HEK293 (cell line): ENCODE results near the gene KCNRG.

Source experiments
- REPIN1 ChIP-seq: fragments of 450-650 bp; formaldehyde crosslinking; IDR thresholded peaks from 2 replicates; pipeline ENCODE4 v1.5.1; 2017; ENCODE audit warnings: missing biosample characterization, missing genetic modification characterization, low read depth
- TRIM28 ChIP-seq: IDR thresholded peaks from 2 replicates; pipeline ENCODE4 v1.6.1; 2011; ENCODE audit warnings: low read length, control low read depth, borderline replicate concordance
- ZEB2 ChIP-seq: fragments of 450-650 bp; formaldehyde crosslinking; IDR thresholded peaks from 2 replicates; pipeline ENCODE4 v1.5.1; 2016; ENCODE audit warnings: missing biosample characterization, missing genetic modification characterization
- ZNF121 ChIP-seq: fragments of 450-650 bp; formaldehyde crosslinking; IDR thresholded peaks from 2 replicates; pipeline ENCODE4 v1.5.1; 2016; ENCODE audit warnings: missing biosample characterization, missing genetic modification characterization
- ZNF132 ChIP-seq: fragments of 450-650 bp; formaldehyde crosslinking; IDR thresholded peaks from 2 replicates; pipeline ENCODE4 v1.5.1; 2017; ENCODE audit warnings: missing biosample characterization, missing genetic modification characterization, borderline replicate concordance
- ZNF23 ChIP-seq: fragments of 450-650 bp; formaldehyde crosslinking; IDR thresholded peaks from 2 replicates; pipeline ENCODE4 v1.5.1; 2016; ENCODE audit warnings: missing biosample characterization, missing genetic modification characterization, borderline replicate concordance
- ZNF350 ChIP-seq: fragments of 450-650 bp; formaldehyde crosslinking; IDR thresholded peaks from 2 replicates; pipeline ENCODE4 v1.5.0; 2017; ENCODE audit warnings: missing biosample characterization, mild to moderate bottlenecking, missing genetic modification characterization
- ZNF76 ChIP-seq: fragments of 450-650 bp; formaldehyde crosslinking; IDR thresholded peaks from 2 replicates; pipeline ENCODE4; 2016; ENCODE audit warnings: low read depth, missing biosample characterization, missing genetic modification characterization, borderline replicate concordance
- TF ChIP-seq, protein P1 (sequence below): fragments of 450-650 bp; formaldehyde crosslinking; IDR thresholded peaks from 2 replicates; pipeline ENCODE4 v1.5.1; 2016; ENCODE audit warnings: missing biosample characterization, missing genetic modification characterization
- TF ChIP-seq, protein P2 (sequence below): fragments of 450-650 bp; formaldehyde crosslinking; IDR thresholded peaks from 2 replicates; pipeline ENCODE4 v1.5.1; 2017; ENCODE audit warnings: missing biosample characterization, missing genetic modification characterization
- TF ChIP-seq, protein P3 (sequence below): fragments of 450-650 bp; formaldehyde crosslinking; IDR thresholded peaks from 2 replicates; pipeline ENCODE4 v1.5.1; 2016; ENCODE audit warnings: missing biosample characterization, missing genetic modification characterization
- TF ChIP-seq, protein P4 (sequence below): fragments of 450-650 bp; formaldehyde crosslinking; conservative IDR thresholded peaks from 2 replicates; pipeline ENCODE4 v1.5.1; 2016; ENCODE audit warnings: low read depth, missing biosample characterization, missing genetic modification characterization
- TF ChIP-seq, protein P5 (sequence below): fragments of 450-650 bp; formaldehyde crosslinking; IDR thresholded peaks from 2 replicates; pipeline ENCODE4 v1.5.1; 2016; ENCODE audit warnings: missing biosample characterization, missing genetic modification characterization
- TF ChIP-seq, protein P6 (sequence below): fragments of 450-650 bp; formaldehyde crosslinking; IDR thresholded peaks from 2 replicates; pipeline ENCODE4 v1.5.1; 2016; ENCODE audit warnings: missing biosample characterization, missing genetic modification characterization, borderline replicate concordance
- TF ChIP-seq, protein P7 (sequence below): fragments of 450-650 bp; formaldehyde crosslinking; IDR thresholded peaks from 2 replicates; pipeline ENCODE4 v1.5.1; 2016; ENCODE audit warnings: missing biosample characterization, missing genetic modification characterization, low read depth

The KCNRG gene

DNA sequence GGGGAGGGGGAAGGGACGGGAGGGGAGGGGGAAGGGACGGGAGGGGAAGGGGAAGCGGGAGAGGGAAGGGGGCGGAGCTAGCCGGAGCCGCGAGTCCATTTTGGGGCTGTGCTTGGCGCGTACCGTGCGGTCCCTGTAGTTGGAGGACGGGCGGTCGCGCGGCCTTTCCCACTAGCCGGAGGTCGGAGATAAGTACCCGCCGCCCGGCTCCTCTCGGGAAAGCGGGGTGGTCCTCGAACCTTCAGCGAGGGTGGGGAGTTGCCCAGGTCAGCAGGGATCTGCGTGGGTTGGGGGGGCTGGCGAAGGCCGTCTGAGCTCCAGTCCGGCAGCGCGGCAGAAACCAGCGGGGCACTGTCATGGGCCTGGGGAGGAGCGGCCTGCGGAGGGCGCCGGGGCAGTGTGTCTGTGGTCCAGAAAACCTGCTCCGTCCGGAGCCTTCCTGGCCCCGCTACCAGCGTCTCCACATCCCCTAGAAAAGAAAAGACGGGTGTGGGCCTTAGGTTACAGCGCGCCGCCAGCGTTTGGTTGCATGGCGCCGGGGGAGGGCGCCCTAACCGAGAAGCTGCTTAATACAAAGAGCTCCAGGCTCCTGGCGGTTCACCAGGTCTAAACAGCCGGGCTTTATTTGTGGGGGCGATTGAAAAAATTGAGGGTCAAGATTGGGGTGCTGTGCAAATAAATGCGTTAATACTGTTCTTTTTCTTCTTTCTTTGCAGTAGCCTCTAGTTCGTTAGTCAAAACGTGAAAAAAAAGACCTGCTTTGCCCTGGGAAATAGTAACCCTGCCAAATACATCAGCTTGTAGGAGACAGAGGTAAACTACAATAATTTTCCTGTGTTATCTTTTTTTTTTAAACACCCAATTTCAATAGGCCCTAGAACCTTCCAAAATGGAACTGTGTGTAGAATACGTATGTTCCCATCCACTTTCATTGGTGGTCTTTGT, 18.0 kb upstream of the KCNRG start, which contains the start of gene TRIM13 (continued):
- TF ChIP-seq, protein P1, sequence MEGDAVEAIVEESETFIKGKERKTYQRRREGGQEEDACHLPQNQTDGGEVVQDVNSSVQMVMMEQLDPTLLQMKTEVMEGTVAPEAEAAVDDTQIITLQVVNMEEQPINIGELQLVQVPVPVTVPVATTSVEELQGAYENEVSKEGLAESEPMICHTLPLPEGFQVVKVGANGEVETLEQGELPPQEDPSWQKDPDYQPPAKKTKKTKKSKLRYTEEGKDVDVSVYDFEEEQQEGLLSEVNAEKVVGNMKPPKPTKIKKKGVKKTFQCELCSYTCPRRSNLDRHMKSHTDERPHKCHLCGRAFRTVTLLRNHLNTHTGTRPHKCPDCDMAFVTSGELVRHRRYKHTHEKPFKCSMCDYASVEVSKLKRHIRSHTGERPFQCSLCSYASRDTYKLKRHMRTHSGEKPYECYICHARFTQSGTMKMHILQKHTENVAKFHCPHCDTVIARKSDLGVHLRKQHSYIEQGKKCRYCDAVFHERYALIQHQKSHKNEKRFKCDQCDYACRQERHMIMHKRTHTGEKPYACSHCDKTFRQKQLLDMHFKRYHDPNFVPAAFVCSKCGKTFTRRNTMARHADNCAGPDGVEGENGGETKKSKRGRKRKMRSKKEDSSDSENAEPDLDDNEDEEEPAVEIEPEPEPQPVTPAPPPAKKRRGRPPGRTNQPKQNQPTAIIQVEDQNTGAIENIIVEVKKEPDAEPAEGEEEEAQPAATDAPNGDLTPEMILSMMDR (tag by site-specific recombination), result no peak; the same call in 1 of the 2 replicates
- TF ChIP-seq ZNF23 (tag by site-specific recombination), result no peak
- TF ChIP-seq ZEB2 (tag by site-specific recombination), result peak; percentile 78
- peak; percentile 20; the same call in 1 of the 2 replicates for TF ChIP-seq ZNF76 (tag by site-specific recombination)
- TF ChIP-seq, protein P2, sequence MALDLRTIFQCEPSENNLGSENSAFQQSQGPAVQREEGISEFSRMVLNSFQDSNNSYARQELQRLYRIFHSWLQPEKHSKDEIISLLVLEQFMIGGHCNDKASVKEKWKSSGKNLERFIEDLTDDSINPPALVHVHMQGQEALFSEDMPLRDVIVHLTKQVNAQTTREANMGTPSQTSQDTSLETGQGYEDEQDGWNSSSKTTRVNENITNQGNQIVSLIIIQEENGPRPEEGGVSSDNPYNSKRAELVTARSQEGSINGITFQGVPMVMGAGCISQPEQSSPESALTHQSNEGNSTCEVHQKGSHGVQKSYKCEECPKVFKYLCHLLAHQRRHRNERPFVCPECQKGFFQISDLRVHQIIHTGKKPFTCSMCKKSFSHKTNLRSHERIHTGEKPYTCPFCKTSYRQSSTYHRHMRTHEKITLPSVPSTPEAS (tag by site-specific recombination), result no peak
- TF ChIP-seq, protein P3, sequence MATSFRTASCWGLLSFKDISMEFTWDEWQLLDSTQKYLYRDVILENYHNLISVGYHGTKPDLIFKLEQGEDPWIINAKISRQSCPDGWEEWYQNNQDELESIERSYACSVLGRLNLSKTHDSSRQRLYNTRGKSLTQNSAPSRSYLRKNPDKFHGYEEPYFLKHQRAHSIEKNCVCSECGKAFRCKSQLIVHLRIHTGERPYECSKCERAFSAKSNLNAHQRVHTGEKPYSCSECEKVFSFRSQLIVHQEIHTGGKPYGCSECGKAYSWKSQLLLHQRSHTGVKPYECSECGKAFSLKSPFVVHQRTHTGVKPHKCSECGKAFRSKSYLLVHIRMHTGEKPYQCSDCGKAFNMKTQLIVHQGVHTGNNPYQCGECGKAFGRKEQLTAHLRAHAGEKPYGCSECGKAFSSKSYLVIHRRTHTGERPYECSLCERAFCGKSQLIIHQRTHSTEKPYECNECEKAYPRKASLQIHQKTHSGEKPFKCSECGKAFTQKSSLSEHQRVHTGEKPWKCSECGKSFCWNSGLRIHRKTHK (tag by site-specific recombination), result no peak
- TF ChIP-seq, protein P4, sequence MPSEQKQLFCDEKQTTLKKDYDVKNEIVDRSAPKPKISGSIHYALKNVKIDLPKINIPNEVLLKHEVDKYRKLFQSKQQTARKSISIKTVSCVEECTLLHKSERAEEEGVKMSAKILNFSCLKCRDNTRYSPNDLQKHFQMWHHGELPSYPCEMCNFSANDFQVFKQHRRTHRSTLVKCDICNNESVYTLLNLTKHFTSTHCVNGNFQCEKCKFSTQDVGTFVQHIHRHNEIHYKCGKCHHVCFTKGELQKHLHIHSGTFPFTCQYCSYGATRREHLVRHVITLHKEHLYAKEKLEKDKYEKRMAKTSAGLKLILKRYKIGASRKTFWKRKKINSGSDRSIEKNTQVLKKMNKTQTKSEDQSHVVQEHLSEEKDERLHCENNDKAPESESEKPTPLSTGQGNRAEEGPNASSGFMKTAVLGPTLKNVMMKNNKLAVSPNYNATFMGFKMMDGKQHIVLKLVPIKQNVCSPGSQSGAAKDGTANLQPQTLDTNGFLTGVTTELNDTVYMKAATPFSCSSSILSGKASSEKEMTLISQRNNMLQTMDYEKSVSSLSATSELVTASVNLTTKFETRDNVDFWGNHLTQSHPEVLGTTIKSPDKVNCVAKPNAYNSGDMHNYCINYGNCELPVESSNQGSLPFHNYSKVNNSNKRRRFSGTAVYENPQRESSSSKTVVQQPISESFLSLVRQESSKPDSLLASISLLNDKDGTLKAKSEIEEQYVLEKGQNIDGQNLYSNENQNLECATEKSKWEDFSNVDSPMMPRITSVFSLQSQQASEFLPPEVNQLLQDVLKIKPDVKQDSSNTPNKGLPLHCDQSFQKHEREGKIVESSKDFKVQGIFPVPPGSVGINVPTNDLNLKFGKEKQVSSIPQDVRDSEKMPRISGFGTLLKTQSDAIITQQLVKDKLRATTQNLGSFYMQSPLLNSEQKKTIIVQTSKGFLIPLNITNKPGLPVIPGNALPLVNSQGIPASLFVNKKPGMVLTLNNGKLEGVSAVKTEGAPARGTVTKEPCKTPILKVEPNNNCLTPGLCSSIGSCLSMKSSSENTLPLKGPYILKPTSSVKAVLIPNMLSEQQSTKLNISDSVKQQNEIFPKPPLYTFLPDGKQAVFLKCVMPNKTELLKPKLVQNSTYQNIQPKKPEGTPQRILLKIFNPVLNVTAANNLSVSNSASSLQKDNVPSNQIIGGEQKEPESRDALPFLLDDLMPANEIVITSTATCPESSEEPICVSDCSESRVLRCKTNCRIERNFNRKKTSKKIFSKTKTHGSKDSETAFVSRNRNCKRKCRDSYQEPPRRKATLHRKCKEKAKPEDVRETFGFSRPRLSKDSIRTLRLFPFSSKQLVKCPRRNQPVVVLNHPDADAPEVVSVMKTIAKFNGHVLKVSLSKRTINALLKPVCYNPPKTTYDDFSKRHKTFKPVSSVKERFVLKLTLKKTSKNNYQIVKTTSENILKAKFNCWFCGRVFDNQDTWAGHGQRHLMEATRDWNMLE (tag by site-specific recombination), result no peak
- no peak for TF ChIP-seq TRIM28
- TF ChIP-seq ZNF121 (tag by site-specific recombination), result peak; percentile 72
- TF ChIP-seq, protein P5, sequence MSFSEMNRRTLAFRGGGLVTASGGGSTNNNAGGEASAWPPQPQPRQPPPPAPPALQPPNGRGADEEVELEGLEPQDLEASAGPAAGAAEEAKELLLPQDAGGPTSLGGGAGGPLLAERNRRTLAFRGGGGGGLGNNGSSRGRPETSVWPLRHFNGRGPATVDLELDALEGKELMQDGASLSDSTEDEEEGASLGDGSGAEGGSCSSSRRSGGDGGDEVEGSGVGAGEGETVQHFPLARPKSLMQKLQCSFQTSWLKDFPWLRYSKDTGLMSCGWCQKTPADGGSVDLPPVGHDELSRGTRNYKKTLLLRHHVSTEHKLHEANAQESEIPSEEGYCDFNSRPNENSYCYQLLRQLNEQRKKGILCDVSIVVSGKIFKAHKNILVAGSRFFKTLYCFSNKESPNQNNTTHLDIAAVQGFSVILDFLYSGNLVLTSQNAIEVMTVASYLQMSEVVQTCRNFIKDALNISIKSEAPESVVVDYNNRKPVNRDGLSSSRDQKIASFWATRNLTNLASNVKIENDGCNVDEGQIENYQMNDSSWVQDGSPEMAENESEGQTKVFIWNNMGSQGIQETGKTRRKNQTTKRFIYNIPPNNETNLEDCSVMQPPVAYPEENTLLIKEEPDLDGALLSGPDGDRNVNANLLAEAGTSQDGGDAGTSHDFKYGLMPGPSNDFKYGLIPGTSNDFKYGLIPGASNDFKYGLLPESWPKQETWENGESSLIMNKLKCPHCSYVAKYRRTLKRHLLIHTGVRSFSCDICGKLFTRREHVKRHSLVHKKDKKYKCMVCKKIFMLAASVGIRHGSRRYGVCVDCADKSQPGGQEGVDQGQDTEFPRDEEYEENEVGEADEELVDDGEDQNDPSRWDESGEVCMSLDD (tag by site-specific recombination), result peak; percentile 43; the same call in 1 of the 2 replicates
- no peak for TF ChIP-seq ZNF132 (tag by site-specific recombination)
- TF ChIP-seq ZNF350 (tag by site-specific recombination), result no peak
- TF ChIP-seq, protein P6, sequence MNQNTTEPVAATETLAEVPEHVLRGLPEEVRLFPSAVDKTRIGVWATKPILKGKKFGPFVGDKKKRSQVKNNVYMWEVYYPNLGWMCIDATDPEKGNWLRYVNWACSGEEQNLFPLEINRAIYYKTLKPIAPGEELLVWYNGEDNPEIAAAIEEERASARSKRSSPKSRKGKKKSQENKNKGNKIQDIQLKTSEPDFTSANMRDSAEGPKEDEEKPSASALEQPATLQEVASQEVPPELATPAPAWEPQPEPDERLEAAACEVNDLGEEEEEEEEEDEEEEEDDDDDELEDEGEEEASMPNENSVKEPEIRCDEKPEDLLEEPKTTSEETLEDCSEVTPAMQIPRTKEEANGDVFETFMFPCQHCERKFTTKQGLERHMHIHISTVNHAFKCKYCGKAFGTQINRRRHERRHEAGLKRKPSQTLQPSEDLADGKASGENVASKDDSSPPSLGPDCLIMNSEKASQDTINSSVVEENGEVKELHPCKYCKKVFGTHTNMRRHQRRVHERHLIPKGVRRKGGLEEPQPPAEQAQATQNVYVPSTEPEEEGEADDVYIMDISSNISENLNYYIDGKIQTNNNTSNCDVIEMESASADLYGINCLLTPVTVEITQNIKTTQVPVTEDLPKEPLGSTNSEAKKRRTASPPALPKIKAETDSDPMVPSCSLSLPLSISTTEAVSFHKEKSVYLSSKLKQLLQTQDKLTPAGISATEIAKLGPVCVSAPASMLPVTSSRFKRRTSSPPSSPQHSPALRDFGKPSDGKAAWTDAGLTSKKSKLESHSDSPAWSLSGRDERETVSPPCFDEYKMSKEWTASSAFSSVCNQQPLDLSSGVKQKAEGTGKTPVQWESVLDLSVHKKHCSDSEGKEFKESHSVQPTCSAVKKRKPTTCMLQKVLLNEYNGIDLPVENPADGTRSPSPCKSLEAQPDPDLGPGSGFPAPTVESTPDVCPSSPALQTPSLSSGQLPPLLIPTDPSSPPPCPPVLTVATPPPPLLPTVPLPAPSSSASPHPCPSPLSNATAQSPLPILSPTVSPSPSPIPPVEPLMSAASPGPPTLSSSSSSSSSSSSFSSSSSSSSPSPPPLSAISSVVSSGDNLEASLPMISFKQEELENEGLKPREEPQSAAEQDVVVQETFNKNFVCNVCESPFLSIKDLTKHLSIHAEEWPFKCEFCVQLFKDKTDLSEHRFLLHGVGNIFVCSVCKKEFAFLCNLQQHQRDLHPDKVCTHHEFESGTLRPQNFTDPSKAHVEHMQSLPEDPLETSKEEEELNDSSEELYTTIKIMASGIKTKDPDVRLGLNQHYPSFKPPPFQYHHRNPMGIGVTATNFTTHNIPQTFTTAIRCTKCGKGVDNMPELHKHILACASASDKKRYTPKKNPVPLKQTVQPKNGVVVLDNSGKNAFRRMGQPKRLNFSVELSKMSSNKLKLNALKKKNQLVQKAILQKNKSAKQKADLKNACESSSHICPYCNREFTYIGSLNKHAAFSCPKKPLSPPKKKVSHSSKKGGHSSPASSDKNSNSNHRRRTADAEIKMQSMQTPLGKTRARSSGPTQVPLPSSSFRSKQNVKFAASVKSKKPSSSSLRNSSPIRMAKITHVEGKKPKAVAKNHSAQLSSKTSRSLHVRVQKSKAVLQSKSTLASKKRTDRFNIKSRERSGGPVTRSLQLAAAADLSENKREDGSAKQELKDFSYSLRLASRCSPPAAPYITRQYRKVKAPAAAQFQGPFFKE, result no peak
- TF ChIP-seq, protein P7, sequence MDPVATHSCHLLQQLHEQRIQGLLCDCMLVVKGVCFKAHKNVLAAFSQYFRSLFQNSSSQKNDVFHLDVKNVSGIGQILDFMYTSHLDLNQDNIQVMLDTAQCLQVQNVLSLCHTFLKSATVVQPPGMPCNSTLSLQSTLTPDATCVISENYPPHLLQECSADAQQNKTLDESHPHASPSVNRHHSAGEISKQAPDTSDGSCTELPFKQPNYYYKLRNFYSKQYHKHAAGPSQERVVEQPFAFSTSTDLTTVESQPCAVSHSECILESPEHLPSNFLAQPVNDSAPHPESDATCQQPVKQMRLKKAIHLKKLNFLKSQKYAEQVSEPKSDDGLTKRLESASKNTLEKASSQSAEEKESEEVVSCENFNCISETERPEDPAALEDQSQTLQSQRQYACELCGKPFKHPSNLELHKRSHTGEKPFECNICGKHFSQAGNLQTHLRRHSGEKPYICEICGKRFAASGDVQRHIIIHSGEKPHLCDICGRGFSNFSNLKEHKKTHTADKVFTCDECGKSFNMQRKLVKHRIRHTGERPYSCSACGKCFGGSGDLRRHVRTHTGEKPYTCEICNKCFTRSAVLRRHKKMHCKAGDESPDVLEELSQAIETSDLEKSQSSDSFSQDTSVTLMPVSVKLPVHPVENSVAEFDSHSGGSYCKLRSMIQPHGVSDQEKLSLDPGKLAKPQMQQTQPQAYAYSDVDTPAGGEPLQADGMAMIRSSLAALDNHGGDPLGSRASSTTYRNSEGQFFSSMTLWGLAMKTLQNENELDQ, result no peak
- no peak for TF ChIP-seq REPIN1
